Measurements from ENCODE around the gene WDPCP.

- no peak for TF ChIP-seq CTCF (IDR thresholded peaks at IDR 0.05 in 4 of 5, conservative IDR thresholded peaks at IDR 0.05 in 1 of 5)
- TF ChIP-seq POLR2A (IDR thresholded peaks at IDR 0.05) = no peak
Measured at GRCh38 chr2:63614983-63615945, 27.0 kb upstream of the WDPCP start.

Measured in gastrocnemius medialis (tissue), 4 donors.